GM18511 (cell line): Measurements from ENCODE around the gene GK2.

Source experiments
- ATAC-seq: cut with Tn5 transposase; IDR thresholded peaks from one replicate; pipeline ENCODE4 v1.9.1; 2021; ENCODE audit warnings: mild to moderate bottlenecking, moderate library complexity; ENCODE audit not compliant: unreplicated experiment

The GK2 gene

DNA sequence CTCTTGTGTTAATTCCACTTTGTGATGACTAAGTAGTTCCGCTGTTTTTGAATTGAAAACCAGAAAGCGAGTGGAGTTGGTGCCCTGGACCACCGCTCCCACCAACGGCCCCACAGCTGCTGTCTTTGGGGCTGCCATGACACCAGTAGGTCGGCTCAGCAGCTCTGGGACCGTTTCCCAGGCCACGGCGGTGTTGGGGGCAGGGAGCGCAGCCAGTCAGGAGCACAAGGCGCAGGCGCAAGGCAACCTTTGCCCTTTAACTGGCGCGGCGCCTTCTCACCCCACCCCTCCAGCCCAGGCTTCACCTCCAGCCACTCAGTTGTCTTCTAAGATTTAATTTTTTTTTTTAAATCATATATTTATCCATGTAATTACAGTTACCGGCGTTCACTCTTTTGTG lies at the start of gene GK2:
Gene GK2 (minus strand): TSS at position 166 of the 400 bp plus-strand sequence. CDS start 28 bp downstream, at position 138.
- no peak for ATAC-seq

GRCh38 chr4:79455216-79455615 lies 47.2 kb upstream of the GK2 start:
- ATAC-seq: no peak

DNA sequence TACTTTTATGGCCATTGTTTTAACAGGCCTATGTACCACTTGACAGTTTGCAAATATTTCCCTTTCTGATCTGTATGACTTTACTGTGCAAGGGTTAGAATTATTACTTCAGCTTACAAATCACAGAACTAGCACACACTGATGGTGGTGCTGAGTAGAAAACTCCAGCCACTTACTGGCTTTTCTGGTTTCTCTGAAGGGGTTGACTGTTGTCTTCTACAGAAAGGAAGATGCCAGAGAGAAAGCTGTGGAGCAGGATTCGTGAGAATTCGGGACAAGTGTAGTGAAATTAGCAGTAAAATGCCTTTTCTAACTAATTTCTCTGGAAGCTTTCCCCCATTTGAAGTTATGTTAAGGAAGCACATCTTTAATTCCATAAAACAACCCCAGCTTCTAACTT lies 46.6 kb upstream of the GK2 start:
- no peak for ATAC-seq

DNA sequence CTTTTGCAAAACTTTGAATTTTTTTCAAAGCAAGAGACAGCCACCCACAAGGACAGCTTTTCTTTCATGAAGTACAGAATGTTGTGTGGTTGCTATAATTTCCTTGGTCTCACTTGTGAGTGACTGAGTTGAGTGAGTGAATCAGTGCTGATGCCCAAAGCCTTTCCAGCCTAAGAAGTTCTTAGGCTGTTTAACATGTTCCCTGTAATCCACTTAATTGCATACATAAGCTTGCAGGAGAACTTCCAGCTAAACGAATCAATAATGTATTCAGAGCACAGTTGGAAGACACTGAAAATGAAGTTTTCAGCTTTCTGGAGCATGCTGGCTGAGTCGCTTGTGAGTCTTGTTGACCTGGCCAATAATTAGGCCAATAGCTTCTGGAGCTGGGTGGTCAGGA lies 42.0 kb upstream of the GK2 start:
- no peak for ATAC-seq

- no peak for ATAC-seq
Observed at GRCh38 chr4:79446145-79446544, 38.1 kb upstream of the GK2 start.

DNA sequence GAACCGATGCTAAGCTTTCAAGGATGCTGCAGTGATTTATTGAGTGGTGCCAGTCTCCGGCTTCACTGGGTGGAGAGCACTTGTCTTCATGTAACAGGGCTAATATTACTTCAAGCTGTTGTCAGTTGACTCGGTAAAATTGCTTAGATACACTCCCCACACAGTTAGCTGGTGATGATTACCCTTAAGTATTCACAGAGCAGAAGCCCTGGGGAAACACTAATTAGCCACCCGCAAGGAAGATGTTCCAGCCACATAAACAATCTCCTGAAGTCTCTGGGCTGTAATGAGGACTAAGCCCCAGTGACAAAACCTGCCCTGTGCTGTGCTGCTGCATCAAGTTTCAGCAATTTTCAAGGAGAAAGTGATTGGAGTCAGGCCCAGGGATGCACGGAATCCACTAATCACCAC lies 37.3 kb upstream of the GK2 start:
- no peak for ATAC-seq

GRCh38 chr4:79442422-79442821 lies 34.4 kb upstream of the GK2 start:
- no peak for ATAC-seq

GRCh38 chr4:79439489-79439888 lies 31.5 kb upstream of the GK2 start:
- no peak for ATAC-seq

DNA sequence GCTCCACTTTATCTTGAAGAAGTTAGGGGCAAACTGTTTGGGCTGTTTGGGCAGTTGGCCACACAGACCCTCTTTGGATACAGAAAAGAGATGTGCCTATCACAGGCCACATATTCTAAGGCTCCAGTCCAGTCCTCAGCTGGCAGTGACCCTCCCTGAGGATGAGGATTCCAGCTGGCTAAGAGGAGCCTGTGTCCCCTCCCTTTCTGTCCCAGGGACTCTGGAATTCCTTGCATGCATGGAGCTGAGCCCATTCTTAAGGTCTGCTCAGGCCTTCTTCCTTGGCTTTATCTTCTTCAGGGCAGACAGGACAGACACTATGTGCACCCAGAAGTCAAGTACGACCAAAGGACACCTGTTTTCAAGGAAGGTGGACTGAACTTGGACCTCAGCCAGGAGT lies 23.8 kb upstream of the GK2 start:
- no peak for ATAC-seq

DNA sequence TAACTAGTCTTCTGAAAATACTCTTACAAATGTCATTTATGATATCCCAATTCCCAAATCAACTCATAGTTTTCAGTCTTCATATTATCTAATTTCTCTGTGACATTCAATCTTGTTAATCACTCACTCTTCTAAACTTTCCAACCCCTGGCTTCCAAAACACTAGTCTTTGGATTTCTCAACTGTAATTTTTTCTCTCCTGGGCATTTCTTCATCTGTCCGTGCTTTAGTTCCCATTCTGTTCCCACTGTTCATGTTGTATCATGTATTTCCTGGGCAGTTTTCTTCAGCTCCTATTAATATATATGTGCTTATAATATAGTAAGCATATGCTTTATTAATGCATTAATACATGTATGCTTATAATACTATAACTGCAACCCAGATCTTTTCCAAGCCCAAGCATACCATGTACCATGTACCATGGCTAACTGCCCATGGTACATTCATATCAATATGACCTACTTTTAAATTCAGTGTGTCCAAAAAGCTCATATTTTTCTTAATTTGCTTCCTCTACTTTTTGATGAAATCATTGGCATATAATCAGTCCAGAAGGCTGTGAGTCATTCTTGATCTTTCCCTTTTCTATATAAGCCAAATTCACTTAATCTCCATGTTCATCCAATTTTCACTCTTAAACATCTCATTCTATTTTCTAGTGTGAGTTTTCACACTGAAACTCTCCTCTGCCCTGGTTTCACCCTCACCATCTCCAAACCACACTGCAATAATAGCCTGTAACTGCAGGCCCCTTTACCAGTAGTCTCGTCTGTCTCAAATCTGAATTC lies 21.3 kb upstream of the GK2 start:
- no peak for ATAC-seq

DNA sequence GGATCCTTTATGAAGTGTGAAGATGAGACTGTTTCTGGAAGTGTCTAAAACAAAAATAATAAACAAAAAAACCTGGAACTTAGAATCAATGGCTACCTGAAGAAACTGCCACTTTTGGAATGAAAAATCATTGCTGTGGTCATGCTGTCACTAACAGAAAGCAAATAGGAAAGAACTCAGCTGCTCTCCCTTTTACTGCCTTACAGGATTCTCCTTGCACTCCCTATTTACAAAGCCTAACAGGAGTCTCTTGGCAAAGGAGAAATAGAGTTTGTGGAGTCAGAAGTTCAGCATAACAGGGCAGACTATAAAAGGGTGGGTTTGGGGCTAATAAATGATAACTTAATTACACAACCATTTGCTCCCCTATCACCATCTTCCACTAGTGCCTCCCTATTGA lies 19.0 kb upstream of the GK2 start:
- no peak for ATAC-seq

GRCh38 chr4:79425586-79425985 lies 17.6 kb upstream of the GK2 start:
- no peak for ATAC-seq

DNA sequence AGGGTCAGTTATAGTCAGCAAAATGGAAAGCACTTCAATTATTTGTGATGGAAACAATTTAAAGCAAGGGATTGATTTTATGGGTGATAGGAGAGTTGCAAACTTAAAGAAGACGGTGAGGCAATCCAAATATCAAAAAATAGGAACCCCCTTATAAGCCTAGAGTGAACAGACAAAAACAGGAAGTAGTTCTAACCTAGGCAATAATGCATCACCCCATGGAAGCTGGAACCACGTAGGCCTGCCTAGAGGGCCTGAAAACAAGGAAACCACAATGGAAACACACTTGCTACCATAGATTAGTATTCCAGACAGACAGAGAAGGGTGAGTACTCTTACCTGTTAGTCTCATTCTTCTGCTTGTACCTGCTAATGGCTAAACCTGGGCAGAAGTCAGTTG lies 13.5 kb upstream of the GK2 start:
- no peak for ATAC-seq

GRCh38 chr4:79413886-79414285 lies 5.9 kb upstream of the GK2 start:
- ATAC-seq: no peak

- no peak for ATAC-seq
Observed at GRCh38 chr4:79413032-79413885, 5.2 kb upstream of the GK2 start.

DNA sequence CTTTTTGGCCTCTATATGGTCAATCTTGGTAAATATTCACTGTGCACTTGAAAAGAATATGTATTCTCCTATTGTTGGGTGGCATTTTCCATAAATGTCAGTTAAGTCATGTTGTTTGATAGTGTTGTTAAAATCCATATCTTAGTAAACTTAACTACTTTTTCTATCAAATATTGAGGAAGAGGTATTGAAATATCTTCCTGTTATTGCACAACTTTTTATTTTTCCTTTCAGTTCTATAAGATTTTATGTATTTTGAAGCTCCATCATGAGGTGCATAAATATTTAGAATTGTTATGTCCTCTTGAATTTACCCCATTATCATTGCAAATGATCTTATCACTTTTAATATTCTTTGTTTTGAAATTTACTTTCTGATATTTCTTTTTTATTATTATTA lies 3.4 kb downstream of the GK2 start:
- ATAC-seq: no peak

DNA sequence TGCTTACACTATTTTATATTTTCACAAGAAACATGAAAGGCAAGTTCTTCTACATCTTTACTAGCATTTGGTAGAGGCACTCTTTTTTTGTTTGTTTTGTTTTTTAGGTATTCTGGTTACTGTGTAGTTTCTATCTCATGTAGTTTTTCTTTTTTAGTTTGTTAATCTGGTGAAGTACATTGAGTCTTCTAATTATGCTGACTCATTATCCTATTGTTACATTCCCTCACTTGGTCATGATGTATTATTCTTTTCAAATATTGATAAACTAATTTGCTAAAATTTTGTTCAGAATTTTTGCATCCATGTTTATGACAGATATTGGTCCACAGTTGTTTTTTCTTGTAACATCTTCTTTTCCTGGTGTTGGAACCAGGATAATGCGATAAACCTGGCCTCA lies 4.7 kb downstream of the GK2 start:
- ATAC-seq: no peak

- ATAC-seq: no peak
Observed at GRCh38 chr4:79402332-79402851, 5.6 kb downstream of the GK2 start.

DNA sequence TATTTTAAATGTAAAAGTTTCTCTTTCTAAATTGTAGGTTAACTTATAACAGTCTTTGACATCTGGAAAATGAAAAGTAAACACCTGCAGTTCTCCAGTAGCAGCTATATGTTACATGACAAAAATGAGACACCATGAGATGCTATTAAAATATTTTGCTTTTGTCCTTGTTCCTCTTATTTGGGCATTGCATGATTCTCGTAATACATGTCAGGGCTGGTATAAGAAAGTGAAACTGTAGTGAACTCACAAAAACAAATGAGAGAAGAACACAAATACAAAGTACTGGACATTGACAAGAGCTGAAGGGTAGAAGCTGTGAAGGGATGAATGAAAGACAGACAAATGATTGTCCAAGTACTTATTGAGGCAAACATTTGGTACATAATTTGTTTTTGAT lies 9.0 kb downstream of the GK2 start:
- no peak for ATAC-seq

GRCh38 chr4:79397951-79398350 lies 10.1 kb downstream of the GK2 start:
- no peak for ATAC-seq

DNA sequence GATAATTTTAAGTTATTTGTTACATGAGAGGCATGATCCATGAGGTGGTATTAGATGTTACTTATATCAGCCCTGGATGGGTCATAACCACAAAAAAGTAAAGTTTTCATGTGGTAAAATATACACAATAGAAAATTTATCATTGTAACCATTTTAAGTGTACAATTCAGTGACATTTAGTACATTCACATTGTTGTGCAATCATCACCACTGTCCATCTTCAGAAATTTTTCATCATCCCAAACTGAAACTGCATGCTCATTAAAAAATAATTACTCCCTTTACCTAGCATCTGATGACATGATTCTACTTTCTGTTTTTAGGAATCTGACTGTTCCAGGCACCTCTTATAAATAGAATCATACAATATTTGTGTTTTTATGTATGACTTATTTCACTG lies 11.2 kb downstream of the GK2 start:
- no peak for ATAC-seq

- ATAC-seq: no peak
Observed at GRCh38 chr4:79395841-79396240, 12.2 kb downstream of the GK2 start.
